GM18867 (cell line): ENCODE data around the gene SCARF2.
"Not testable (repeated sequence)": the region's sequence is repeated elsewhere in the genome, so short reads cannot be mapped to it uniquely, and the experiment has no call there.

Experiments used
- ATAC-seq: cut with Tn5 transposase; IDR thresholded peaks from one replicate; pipeline ENCODE4 v1.9.1; 2021; ENCODE audit warnings: mild to moderate bottlenecking, moderate library complexity; ENCODE audit not compliant: unreplicated experiment

SCARF2 gene

GRCh38 chr22:20413217-20414058 lies 24.2 kb downstream of the SCARF2 start:
- no peak for ATAC-seq

DNA sequence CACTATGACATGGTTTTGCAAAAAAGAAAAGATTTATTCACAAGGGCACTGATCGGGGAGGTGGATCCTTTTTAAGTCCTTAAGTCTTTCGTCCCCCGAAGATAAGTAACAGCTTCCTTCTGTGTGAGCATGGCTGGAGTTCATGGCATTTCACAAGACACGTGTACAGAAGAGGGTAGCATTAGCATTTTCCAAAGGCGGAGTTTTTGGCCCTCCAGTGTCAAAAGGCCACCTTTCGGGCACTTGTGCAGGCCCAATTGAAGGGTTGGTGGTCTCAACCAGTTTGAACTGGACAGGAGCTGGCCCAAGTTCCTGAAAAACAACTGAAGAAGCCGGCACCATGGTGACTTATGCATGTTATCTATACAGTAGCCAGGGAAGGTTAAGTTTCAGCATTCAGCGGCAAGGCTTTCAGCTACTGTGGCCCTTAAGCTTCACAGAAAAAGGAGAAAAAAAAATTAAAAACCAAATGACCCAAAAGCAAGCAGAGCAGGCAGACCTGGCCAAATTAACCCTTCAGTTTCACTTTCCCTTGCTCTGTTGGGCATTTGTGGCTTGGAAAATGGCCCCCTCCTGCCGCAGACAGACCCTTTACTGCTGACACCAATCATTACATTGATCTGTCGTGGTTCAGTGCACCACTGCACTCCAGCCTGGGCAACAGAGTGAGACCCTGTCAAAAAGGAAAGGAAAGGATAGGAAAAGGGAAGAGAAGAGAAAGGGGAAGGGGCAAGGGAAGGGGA lies 25.0 kb downstream of the SCARF2 start:
- ATAC-seq = no peak

DNA sequence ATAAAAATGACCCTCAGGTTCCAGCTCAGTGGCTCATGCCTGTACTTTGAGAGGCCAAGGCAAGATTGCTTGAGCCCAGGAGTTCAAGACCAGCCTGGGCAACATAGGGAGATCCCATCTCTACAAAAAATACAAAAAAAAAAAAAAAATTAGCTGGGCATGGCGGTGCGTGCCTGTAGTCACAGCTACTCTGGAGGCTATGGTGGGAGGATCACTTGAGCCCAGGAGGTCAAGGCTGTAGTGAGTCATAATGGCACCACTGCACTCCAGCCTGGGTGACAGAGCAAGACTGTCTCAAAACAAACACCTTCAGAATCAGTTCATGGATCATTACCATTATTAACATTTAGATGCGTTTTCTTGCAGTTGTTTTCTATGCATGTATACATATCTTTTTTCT lies 28.2 kb downstream of the SCARF2 start:
- not testable (repeated sequence) for ATAC-seq

- ATAC-seq = no peak
These were observed 28.7 kb downstream of the SCARF2 start for GRCh38 chr22:20408891-20409290.

DNA sequence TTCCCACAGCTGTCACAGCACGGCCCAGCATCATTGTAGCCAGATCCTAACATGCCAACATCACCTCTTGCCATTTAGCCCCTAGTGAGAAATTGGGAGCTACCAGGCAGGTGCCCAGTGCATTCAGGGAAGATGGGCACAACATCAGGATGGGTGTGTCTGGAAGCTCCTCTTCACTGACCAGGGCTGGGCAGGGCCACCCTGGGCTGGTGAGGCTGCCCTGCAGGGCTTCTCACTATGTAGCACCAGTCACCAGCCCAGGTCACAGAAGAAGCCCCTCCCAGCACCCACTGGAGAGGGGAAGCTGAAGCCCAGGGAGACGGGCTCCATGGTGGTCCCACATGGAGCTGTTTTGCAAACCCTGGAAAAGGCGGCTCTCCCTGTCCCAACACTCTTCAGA lies 29.8 kb downstream of the SCARF2 start:
- no peak for ATAC-seq

- no peak for ATAC-seq
These were observed 30.8 kb downstream of the SCARF2 start for GRCh38 chr22:20406686-20407408.

- ATAC-seq = no peak
These were observed 31.5 kb downstream of the SCARF2 start for GRCh38 chr22:20405931-20406685.

DNA sequence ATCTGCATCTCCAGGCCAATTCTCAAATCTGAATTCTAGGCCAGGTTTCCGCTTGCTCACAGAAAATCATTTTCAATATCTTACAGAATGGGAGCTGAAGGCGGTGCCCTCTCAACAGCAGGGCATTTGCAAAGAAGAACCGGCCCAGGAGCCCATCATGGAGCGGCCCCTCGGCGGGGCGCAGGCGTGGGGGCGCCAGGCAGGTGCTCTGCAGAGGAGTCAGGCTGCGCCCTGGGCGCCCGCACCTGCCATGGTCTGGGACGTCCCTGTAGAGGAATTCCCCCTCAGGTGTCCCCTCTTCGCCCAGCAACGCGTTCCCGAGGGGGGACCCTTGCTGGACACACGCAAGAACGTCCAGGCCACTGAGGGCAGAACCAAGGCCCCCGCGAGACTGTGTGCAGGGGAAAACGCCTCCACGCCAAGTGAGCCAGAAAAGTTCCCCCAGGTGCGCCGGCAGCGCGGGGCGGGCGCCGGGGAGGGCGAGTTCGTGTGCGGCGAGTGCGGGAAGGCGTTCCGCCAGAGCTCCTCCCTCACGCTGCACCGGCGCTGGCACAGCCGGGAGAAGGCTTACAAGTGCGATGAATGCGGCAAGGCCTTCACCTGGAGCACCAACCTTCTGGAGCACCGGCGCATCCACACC lies 32.2 kb downstream of the SCARF2 start:
- no peak for ATAC-seq

DNA sequence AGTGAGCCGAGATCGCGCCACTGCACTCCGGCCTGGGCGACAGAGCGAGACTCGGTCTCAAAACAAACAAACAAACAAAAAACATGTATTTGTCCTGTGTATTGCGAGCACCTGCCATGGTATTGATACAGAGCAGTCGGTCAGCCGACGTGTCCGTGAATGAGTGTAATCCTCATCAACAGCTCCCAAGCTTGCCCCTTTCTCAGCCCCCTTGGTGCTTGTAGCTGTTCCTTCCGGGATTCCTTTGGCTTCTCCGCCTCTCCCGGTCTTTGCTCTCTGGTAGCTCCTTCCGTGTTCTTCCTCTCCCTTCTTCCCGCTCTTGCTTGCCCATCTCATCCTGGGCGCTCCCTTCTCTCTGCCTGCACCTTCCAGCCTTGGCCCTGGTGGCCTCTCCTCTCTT lies 32.7 kb downstream of the SCARF2 start:
- ATAC-seq = no peak

- ATAC-seq = no peak
These were observed 33.9 kb downstream of the SCARF2 start for GRCh38 chr22:20403779-20404140.

- ATAC-seq = no peak
These were observed 34.5 kb downstream of the SCARF2 start for GRCh38 chr22:20402960-20403778.

DNA sequence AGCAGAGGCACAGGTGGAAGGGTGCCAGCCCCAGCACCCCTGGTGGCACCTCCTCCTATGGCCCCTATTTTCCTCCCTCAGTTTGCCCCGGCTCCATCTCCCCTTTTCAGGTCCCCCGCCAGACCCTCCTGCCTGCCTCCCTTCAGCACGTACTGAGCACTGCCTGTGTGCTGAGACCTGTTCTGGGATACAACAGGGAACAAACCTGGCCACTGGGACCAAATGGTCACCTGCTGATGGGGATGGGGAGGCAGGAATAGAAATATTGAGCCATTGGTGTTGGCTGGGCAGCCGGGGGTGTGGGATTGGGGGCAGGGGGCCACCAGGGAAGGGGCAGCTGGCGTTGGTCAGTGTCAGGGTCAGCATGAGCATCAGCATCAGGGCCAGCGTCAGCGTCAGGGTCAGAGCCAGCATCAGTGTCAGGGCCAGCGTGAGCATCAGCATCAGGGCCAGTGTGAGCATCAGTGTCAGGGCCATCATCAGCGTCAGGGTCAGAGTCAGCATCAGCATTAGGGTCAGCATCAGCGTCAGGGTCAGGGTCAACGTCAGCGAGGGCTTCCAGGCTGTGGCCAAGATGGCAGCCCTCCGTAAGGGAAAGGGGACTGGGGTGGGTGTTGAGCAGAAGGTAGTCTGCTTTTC lies 36.1 kb downstream of the SCARF2 start:
- ATAC-seq = no peak

DNA sequence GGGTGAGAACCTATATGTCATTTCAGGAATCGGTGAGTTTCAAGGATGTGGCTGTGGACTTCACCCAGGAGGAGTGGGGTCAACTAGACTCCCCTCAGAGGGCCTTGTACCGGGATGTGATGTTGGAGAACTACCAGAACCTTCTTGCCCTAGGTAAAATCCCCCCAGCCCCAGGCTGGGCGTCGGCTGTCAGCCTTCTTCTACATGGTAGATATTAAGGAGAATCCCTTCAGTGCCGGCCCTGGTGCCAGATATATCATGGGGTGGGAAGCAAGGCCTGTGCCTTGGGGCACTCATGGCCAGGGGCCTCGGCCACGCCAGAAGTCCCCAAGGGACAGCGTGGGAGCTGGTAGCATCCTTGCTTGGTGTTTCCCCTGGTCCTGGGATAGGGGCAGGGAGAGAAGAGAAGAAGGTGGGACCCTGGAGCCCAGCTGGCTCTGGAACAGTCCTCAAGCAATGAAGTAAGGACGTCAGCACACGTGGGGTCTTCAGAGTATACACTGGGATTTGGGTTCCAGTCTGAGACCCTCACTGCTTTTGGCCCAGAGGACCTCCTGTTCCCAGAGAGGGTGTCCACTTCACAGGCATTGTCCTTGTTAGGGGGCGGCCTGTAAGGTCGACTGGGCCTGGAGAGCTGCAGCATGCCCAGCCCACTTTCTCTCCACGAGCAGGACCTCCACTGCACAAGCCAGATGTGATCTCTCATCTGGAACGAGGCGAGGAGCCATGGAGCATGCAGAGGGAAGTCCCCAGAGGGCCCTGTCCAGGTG lies 36.8 kb downstream of the SCARF2 start:
- ATAC-seq = no peak

GRCh38 chr22:20399866-20400605 lies 37.6 kb downstream of the SCARF2 start:
- ATAC-seq = no peak

- ATAC-seq = no peak
These were observed 39.2 kb downstream of the SCARF2 start for GRCh38 chr22:20398420-20398819.

- no peak for ATAC-seq
These were observed 40.1 kb downstream of the SCARF2 start for GRCh38 chr22:20397498-20397897.

DNA sequence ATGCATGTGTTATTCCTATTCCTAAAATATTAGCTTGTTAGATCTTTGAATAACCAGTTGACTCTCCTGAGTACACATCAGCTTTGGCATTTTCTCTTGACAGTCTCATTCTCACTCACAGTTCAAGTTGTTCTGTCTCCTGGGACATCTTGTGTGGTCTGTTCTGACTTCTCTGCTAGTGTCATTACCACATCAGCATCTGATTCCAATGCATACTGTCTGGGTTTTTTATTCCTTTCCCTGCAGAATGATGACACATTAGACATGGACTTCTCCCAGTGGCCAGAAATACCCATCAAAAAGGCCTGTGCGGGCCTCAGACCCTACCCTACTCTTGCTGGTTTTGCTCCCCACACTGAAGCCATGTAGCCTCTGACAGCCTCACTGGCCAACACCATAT lies 41.0 kb downstream of the SCARF2 start:
- no peak for ATAC-seq

DNA sequence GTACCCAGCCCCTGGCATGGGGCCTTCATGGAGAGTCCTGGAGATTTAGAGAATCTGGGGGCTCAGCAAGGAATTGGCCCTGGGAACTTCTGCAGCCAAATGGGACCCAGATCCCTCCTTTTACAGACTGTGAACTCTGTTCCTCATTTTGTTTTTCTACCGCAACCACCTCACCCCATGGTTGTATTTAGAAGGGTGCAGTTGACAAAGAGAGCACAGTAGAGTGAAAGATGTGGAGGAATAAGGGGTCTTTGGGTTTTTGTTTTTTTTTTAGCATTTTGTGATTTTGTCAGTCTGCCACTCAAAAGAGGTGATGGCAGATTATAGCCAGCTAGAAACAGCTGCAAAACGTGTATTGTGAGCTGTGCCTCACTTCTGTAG lies 41.7 kb downstream of the SCARF2 start:
- ATAC-seq = no peak
